ENCODE measurements around the gene NYAP2. TPM values are rescaled to one million over a fixed set of nuclear protein-coding genes. Genes with fewer than 3 reads are reported as not detected.

Gene NYAP2
- total RNA-seq, 1 experiment from 2014 or later, result not detected

GRCh38 chr2:225462945-225463344 is 63.4 kb downstream of the NYAP2 start:
- Histone ChIP-seq H3K9me3 (ENCODE audit: control insufficient read depth in 1 of 2, insufficient read depth in 1 of 2, low read depth in 1 of 2, low read length in 2 of 2) (no peaks in the 10 kb centered on the region), H3K79me2 (ENCODE audit: insufficient read depth, low read length) (no peaks in the 10 kb centered on the region), H3K27ac (ENCODE audit: low read depth, low read length) (no peak overlapping the region), H3K4me3 (replicated peaks in 1 of 2; ENCODE audit: low read depth in 1 of 2, low read length in 2 of 2) (no peak overlapping the region), H3K27me3 (ENCODE audit: insufficient read depth, low read length) (no peaks in the 10 kb centered on the region), H4K20me1 (ENCODE audit: insufficient read depth) (no peaks in the 10 kb centered on the region), H3K36me3 (ENCODE audit: control insufficient read depth in 1 of 2, insufficient read depth in 2 of 2, low read length in 2 of 2) (no peaks in the 10 kb centered on the region), H3K9ac (ENCODE audit: low read length) (no peak overlapping the region), H3K4me2 (ENCODE audit: low read length) (no peak overlapping the region), H2AFZ (ENCODE audit: low read depth, low read length, poor library complexity, severe bottlenecking) (no peak overlapping the region), H3K4me1 (ENCODE audit: control insufficient read depth in 1 of 2, insufficient read depth in 2 of 2, low read length in 2 of 2) (no peaks in the 10 kb centered on the region), H3K9me2 (ENCODE audit: insufficient read depth) (no peaks in the 10 kb centered on the region)
- RAD21 ChIA-PET (ENCODE audit: low non-redundant PET in 1 of 2, low total read pairs in 2 of 2, uncharacterized antibody in 2 of 2, unreplicated experiment in 2 of 2), result no interaction called here
- DNase-seq (ENCODE audit: low read depth, low spot score) (peak; percentile 41), ATAC-seq (peak; percentile 63)
- TF ChIP-seq CEBPB (IDR thresholded peaks at IDR 0.05; ENCODE audit: low read depth), result peak; percentile 89
- no peak for TF ChIP-seq CBX3 (IDR thresholded peaks at IDR 0.05; ENCODE audit: low read depth)
- no peak for TF ChIP-seq ZFX (IDR thresholded peaks at IDR 0.05)
- no peak for TF ChIP-seq EZH2 (IDR thresholded peaks at IDR 0.05)
- TF ChIP-seq, protein P1, sequence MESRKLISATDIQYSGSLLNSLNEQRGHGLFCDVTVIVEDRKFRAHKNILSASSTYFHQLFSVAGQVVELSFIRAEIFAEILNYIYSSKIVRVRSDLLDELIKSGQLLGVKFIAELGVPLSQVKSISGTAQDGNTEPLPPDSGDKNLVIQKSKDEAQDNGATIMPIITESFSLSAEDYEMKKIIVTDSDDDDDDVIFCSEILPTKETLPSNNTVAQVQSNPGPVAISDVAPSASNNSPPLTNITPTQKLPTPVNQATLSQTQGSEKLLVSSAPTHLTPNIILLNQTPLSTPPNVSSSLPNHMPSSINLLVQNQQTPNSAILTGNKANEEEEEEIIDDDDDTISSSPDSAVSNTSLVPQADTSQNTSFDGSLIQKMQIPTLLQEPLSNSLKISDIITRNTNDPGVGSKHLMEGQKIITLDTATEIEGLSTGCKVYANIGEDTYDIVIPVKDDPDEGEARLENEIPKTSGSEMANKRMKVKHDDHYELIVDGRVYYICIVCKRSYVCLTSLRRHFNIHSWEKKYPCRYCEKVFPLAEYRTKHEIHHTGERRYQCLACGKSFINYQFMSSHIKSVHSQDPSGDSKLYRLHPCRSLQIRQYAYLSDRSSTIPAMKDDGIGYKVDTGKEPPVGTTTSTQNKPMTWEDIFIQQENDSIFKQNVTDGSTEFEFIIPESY (IDR thresholded peaks at IDR 0.05; ENCODE audit: extremely low read depth, insufficient replicate concordance, low read length), result no peak
- TF ChIP-seq FOSL1 (IDR thresholded peaks at IDR 0.05; ENCODE audit: low read depth), result no peak
- no peak for TF ChIP-seq EGR1 (IDR thresholded peaks at IDR 0.05; ENCODE audit: low read depth)
- TF ChIP-seq CTCF (IDR thresholded peaks at IDR 0.05 in 2 of 3, conservative IDR thresholded peaks at IDR 0.05 in 1 of 3; ENCODE audit: borderline replicate concordance in 1 of 3, insufficient read depth in 1 of 3, low read depth in 2 of 3, low read length in 2 of 3), result peak in 1 of 3 experiments; percentile 17; a peak in 1 of 6 replicates
- TF ChIP-seq, protein P2, sequence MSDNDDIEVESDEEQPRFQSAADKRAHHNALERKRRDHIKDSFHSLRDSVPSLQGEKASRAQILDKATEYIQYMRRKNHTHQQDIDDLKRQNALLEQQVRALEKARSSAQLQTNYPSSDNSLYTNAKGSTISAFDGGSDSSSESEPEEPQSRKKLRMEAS (IDR thresholded peaks at IDR 0.05), result no peak; the same call in 1 of the 2 replicates
- TF ChIP-seq RAD21 (IDR thresholded peaks at IDR 0.05; ENCODE audit: low read depth), result 0 out of 2 replicates have a peak, but pooled peaks have one; percentile 6
- intact Hi-C loops (cut with micrococcal nuclease), result no loop called here
- no TSS peak for BruUV-seq (replicated peaks)
- POLR2A ChIA-PET, result no interaction called here
- CTCF ChIA-PET, result no interaction called here

Measured in HCT116 (cell line).